GM19351 (cell line): ENCODE measurements around the gene IFNK.

Experiments
- ATAC-seq: cut with Tn5 transposase; IDR thresholded peaks from one replicate; pipeline ENCODE4 v1.9.1; 2021; ENCODE audit warnings: mild to moderate bottlenecking, moderate library complexity; ENCODE audit not compliant: unreplicated experiment

IFNK gene

GRCh38 chr9:27537027-27537435 lies 12.9 kb downstream of the IFNK start:
- no peak for ATAC-seq

GRCh38 chr9:27537756-27538155 lies 13.7 kb downstream of the IFNK start:
- no peak for ATAC-seq

- no peak for ATAC-seq
Observed at GRCh38 chr9:27538647-27539046, 14.6 kb downstream of the IFNK start.

DNA sequence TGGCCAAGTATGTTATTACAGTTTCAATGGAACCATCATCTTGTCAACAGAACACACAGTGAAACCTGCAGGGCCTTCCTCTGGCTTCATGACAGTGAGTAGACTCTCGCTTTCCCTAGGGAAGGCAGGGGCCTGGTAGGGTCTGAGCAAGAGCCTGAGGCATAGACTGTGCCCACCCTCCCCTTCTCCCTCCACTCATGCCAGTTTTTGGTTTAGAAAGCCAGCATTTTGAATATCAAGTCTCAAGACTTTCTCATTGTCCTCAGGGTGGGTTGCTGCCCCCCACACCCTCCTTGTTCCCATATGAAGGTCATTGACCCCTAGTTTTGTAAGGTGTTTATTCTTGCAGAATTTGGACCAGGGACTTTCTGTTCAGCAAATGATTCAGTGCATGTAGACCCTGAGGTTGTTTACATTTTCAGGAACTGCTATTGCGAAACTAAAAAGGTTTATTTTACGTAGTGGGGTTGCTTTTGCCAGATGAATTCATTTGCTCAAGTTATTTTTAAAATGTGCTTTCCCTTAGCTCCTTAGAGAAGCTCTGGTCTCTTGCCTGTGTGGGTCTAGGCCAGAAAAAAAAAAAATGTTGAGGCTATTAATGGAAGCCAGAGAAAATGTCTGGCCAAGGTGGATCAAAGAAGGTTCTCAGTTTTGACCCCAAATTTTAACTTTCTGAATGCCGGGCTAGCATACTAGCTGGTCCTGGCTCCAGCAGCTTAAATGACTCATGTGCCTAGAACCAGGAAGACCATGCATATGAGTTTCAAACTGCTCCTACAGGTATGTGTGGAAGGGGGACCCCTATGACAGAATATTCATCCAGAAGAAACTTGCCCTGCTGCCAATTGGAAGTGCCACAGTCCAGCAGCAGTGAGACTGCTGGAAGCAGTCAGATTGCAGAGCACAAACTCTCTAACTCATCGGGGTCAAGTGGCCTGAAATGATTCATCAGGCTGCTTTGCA lies 15.7 kb downstream of the IFNK start:
- ATAC-seq, result peak; percentile 36

DNA sequence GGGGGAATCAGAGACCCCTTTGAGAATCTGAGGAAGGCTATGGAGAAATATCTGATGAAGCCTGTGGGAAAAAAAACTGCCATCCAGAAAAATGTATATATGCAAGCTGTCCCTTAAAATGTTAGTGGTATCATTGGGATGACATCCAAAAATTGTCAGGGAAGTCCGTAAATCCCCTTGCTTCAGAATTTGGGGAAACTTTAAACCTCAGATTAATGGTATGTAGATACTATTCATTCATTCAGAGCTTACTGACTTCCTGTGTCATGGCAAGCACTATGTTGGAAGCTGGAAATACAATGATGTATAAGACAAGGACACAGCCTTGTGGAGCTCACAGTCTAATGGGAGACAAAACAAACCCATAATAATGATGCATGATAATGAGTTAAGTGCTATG lies 16.4 kb downstream of the IFNK start:
- ATAC-seq, result no peak

DNA sequence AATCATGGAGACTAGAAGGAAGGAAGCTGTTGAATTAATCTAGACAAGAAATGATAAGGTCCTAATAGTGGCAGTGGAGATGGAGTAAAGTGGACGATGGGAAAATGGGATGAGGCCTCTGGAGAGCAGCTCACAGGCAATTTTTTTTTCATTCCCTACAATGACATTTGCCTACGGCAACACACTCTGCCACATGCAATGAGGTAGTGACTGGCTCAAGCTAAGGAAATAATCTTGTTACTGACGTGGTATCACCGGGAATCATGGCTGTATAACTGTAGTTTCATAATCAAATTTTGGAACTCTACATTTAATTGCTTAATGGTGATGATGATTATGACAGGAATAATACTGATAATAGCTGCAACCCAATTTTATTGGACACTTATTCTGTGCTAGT lies 17.6 kb downstream of the IFNK start:
- no peak for ATAC-seq

GRCh38 chr9:27542508-27542907 lies 18.4 kb downstream of the IFNK start:
- no peak for ATAC-seq

- no peak for ATAC-seq
Observed at GRCh38 chr9:27545471-27545870, 21.4 kb downstream of the IFNK start.

GRCh38 chr9:27548055-27548741 lies 24.1 kb downstream of the IFNK start:
- ATAC-seq, result peak; percentile 70

- ATAC-seq, result no peak
Observed at GRCh38 chr9:27549196-27549755, 25.2 kb downstream of the IFNK start.

GRCh38 chr9:27554712-27555111 lies 30.6 kb downstream of the IFNK start:
- ATAC-seq, result no peak

DNA sequence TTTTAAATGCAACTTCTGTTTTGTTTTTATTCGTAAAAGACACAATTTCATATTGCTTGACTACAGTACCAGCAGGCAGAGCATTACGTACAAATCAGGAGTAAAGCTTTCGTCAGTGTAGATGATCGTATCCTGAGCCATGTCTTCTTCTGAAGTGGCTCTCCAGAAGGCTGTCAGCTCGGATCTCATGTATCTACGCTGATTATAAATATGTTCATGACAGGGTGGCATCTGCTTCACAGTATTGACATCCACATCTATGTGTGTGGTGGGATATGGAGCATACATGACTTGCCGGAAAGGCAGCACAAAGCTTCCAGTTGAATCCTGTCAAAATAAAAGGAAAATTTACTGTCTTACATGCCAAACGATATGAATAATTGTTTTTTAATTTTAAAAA lies 32.4 kb downstream of the IFNK start:
- no peak for ATAC-seq

GRCh38 chr9:27558307-27558706 lies 34.2 kb downstream of the IFNK start:
- ATAC-seq, result no peak

- no peak for ATAC-seq
Observed at GRCh38 chr9:27560457-27560856, 36.4 kb downstream of the IFNK start.

DNA sequence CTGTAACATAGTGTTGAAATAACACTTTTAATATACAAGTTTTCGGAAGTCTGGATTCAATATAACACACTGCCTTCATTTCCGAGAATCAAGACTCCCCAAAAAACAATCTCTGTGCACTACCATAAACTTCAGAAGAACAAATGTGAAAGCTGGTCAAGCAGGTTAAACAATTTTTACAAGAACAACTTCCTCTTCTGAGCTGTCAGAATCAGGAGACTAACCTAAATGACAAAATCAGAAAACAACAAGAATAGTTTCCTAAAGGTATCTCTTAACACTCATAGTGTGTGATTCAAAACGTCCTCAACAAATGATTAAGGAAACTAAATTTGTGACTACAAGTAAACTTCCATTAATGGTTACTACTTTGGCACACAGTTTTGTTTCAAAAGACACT lies 37.6 kb downstream of the IFNK start:
- peak; percentile 64 for ATAC-seq

GRCh38 chr9:27563738-27564430 lies 39.8 kb downstream of the IFNK start:
- ATAC-seq, result no peak

GRCh38 chr9:27564670-27565069 lies 40.6 kb downstream of the IFNK start:
- ATAC-seq, result no peak

GRCh38 chr9:27565696-27566095 lies 41.6 kb downstream of the IFNK start:
- no peak for ATAC-seq

- ATAC-seq, result no peak
Observed at GRCh38 chr9:27566118-27566517, 42.0 kb downstream of the IFNK start.

DNA sequence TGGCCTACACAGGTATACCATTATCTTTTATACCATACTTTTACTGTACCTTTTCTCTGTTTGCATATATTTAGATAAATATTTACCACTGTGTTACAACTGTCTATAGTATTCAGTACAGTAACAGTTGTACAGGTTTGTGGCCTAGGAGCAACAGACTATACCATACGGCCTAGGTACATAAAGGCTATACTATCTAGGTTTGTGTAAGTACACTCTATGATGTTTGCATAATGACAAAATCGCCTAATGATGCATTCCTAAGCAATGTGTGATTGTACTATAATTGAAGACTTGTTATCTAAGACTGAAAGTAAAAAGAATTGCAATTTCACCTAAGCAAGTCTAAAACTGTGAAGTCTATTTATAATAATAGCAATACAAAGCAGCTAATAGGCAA lies 45.3 kb downstream of the IFNK start:
- no peak for ATAC-seq

GRCh38 chr9:27571011-27571410 lies 46.9 kb downstream of the IFNK start:
- ATAC-seq, result no peak
